Vagina (tissue), 2 donors: ENCODE results near the gene KPNA3.

Source experiments
- POLR2A ChIP-seq, 2 donors: fragments of 450-650 bp; IDR thresholded peaks; one replicate each; pipeline ENCODE4 v1.6.1; 2017; ENCODE audit warnings: antibody characterized with exemption in 2 of 2, mild to moderate bottlenecking in 2 of 2, moderate library complexity in 2 of 2
- POLR2AphosphoS5 ChIP-seq, 2 donors: sonication (generic); formaldehyde crosslinking; IDR thresholded peaks; one replicate each; pipeline ENCODE4 v1.9.0; 2017; ENCODE audit warnings: antibody characterized with exemption in 2 of 2, mild to moderate bottlenecking in 2 of 2, low read depth in 1 of 2; ENCODE audit not compliant: insufficient read depth in 1 of 2

- TF ChIP-seq POLR2AphosphoS5 (IDR thresholded peaks at IDR 0.05; ENCODE audit: insufficient read depth in 1 of 2, low read depth in 1 of 2) (no peak), POLR2A (IDR thresholded peaks at IDR 0.05) (no peak)
Observed at GRCh38 chr13:49676581-49677298, 115.7 kb downstream of the KPNA3 start.
